MM.1S (cell line): Measurements from ENCODE around the gene ZCCHC7.

ENCODE experiments used
- DNase-seq: peaks from one replicate; pipeline ENCODE4 v3.0.0-alpha.2; 2015
- H2AFZ ChIP-seq: fragments of 300-600 bp; sonication (generic); 2 replicates; pipeline ENCODE4 v1.6.0; 2016; ENCODE audit warnings: antibody characterized with exemption, low read length
- H3F3A ChIP-seq: fragments of 300-600 bp; sonication (generic); 2 replicates; pipeline ENCODE4 v1.6.1; 2016; ENCODE audit warnings: mild to moderate bottlenecking, antibody characterized with exemption, low read length, moderate library complexity, mixed read lengths; ENCODE audit not compliant: insufficient read depth
- H3K27ac ChIP-seq: fragments of 300-600 bp; sonication (generic); 2 replicates; pipeline ENCODE4 v1.5.1; 2016; ENCODE audit warnings: mild to moderate bottlenecking, low read length
- H3K27me3 ChIP-seq: fragments of 300-600 bp; sonication (generic); replicated peaks from 2 replicates; pipeline ENCODE4 v1.6.0; 2016; ENCODE audit warnings: low read length; ENCODE audit not compliant: insufficient read depth
- H3K36me3 ChIP-seq: fragments of 300-600 bp; sonication (generic); replicated peaks from 2 replicates; pipeline ENCODE4 v1.6.1; 2016; ENCODE audit warnings: mild to moderate bottlenecking, low read length, mixed read lengths; ENCODE audit not compliant: insufficient read depth
- H3K4me1 ChIP-seq: fragments of 300-600 bp; sonication (generic); 2 replicates; pipeline ENCODE4 v1.6.1; 2016; ENCODE audit warnings: low read length, mixed read lengths
- H3K4me2 ChIP-seq: fragments of 300-600 bp; sonication (generic); 2 replicates; pipeline ENCODE4 v1.6.0; 2016; ENCODE audit warnings: low read depth, low read length
- H3K4me3 ChIP-seq: fragments of 300-600 bp; sonication (generic); 2 replicates; pipeline ENCODE4 v1.5.1; 2016; ENCODE audit warnings: low read length, mixed read lengths
- H3K79me2 ChIP-seq: fragments of 300-600 bp; sonication (generic); 2 replicates; pipeline ENCODE4 v1.6.1; 2016; ENCODE audit warnings: mixed run types, low read length, mixed read lengths
- H3K9ac ChIP-seq: fragments of 300-600 bp; sonication (generic); 2 replicates; pipeline ENCODE4 v1.6.1; 2016; ENCODE audit warnings: low read length, mixed read lengths
- H3K9me2 ChIP-seq: fragments of 300-600 bp; sonication (generic); replicated peaks from 2 replicates; pipeline ENCODE4 v1.6.1; 2016; ENCODE audit warnings: mild to moderate bottlenecking, low read length, mixed read lengths; ENCODE audit not compliant: insufficient read depth
- H3K9me3 ChIP-seq: fragments of 300-600 bp; sonication (generic); replicated peaks from 2 replicates; pipeline ENCODE4 v1.6.1; 2016; ENCODE audit warnings: mild to moderate bottlenecking, low read length, mixed read lengths; ENCODE audit not compliant: insufficient read depth
- H4K20me1 ChIP-seq: fragments of 300-600 bp; sonication (generic); 2 replicates; pipeline ENCODE4 v1.6.1; 2016; ENCODE audit warnings: mild to moderate bottlenecking, low read length, moderate library complexity, mixed read lengths; ENCODE audit not compliant: insufficient read depth
- EZH2 ChIP-seq: fragments of 300-600 bp; sonication (generic); optimal IDR thresholded peaks from 2 replicates; pipeline ENCODE3; 2017; ENCODE audit warnings: low read depth, mild to moderate bottlenecking, antibody characterized with exemption, low read length, mixed read lengths
- EZH2phosphoT487 ChIP-seq: fragments of 300-600 bp; sonication (generic); IDR thresholded peaks from 2 replicates; pipeline ENCODE4 v1.6.1; 2018; ENCODE audit warnings: antibody characterized with exemption, low read length
- TF ChIP-seq, protein P1 (sequence below): fragments of 300-600 bp; sonication (generic); IDR thresholded peaks from 2 replicates; pipeline ENCODE4 v1.5.1; 2016; ENCODE audit warnings: antibody characterized with exemption, low read length, mixed read lengths

Gene ZCCHC7

DNA sequence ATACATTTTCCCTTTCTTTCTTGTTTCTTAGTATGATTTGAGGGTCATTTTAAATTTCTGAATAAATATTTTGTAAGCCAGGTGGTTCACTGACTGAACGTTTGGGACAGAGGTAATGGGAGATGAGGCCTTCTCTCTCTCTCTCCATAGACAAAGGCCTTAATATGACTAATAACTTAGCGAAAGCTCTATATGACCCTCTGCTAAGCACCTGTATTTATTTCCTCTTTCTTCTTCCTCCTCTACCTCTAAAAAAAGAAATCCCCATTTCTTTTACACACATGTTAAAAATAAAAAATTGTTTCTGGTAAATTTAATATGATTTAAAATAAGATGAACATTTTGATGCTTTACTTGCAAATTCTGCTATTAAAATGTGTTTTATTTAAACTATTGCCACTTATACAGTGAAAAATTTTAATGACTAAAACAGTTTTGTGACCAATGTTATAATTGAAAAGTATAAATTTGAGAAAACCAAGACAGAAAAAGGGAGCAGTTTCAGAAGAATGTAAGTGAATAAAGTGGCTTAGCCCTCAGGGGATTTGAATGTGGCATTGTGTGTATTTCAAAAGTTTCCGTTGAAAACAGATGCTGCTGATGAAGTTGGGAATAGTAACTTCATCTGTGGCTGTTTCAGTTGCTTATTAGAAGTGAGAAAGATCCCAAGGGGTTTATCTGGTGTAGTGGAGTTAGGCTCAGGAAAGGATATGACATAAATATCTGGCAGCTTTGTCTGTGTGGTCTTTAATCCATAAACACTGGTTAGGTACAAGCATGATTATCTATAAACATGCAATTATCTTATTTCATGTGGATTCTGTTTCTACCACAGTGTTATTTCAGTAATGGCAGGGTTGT, 173.5 kb downstream of the ZCCHC7 start:
- Histone ChIP-seq H3K4me3 (no peak overlapping the region), H3K4me1 (peaks cover 27% of the 10 kb centered on the region), H3K36me3 (no peaks in the 10 kb centered on the region), H3K9me3 (no peaks in the 10 kb centered on the region), H3K27ac (no peak overlapping the region), H4K20me1 (no peaks in the 10 kb centered on the region), H3K9ac (no peak overlapping the region), H3K27me3 (peaks cover 4% of the 10 kb centered on the region), H3F3A (peaks cover 7% of the 10 kb centered on the region; the same call in 1 of the 2 replicates), H2AFZ (no peak overlapping the region), H3K79me2 (no peaks in the 10 kb centered on the region; the same call in none of the 2 replicates), H3K4me2 (no peak overlapping the region), H3K9me2 (no peaks in the 10 kb centered on the region)
- TF ChIP-seq EZH2phosphoT487 (no peak), EZH2 (no peak)
- TF ChIP-seq, protein P1, sequence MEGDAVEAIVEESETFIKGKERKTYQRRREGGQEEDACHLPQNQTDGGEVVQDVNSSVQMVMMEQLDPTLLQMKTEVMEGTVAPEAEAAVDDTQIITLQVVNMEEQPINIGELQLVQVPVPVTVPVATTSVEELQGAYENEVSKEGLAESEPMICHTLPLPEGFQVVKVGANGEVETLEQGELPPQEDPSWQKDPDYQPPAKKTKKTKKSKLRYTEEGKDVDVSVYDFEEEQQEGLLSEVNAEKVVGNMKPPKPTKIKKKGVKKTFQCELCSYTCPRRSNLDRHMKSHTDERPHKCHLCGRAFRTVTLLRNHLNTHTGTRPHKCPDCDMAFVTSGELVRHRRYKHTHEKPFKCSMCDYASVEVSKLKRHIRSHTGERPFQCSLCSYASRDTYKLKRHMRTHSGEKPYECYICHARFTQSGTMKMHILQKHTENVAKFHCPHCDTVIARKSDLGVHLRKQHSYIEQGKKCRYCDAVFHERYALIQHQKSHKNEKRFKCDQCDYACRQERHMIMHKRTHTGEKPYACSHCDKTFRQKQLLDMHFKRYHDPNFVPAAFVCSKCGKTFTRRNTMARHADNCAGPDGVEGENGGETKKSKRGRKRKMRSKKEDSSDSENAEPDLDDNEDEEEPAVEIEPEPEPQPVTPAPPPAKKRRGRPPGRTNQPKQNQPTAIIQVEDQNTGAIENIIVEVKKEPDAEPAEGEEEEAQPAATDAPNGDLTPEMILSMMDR = no peak
- no peak for DNase-seq

DNA sequence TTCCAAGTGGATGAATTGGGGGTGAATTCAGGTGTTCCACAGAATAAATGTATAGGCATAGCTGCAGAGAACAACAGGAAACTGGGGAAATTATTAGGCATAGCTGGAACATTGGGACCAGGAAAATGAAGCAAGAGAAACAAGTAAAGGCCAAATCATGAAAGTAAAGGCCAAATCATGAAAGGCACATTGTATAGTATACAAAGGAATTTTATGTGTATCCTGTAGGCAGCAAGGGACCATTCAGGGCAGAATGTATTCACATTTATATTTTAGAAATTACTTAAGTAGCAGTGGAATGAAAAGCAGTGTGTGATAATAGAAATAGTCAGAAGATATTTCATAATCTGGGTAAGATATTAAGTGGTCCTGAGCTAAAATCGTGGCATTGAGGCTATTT, 174.8 kb downstream of the ZCCHC7 start:
- Histone ChIP-seq H3K9me3 (no peaks in the 10 kb centered on the region), H3K27ac (no peak overlapping the region), H2AFZ (no peak overlapping the region), H3K4me3 (no peak overlapping the region), H3K27me3 (peaks cover 15% of the 10 kb centered on the region), H4K20me1 (no peaks in the 10 kb centered on the region), H3K4me2 (peak overlapping the region; percentile 3; the same call in 1 of the 2 replicates), H3K9ac (no peak overlapping the region), H3K4me1 (peaks cover 27% of the 10 kb centered on the region), H3K9me2 (no peaks in the 10 kb centered on the region), H3F3A (peaks cover 7% of the 10 kb centered on the region; the same call in 1 of the 2 replicates), H3K79me2 (no peaks in the 10 kb centered on the region; the same call in none of the 2 replicates), H3K36me3 (no peaks in the 10 kb centered on the region)
- DNase-seq = no peak
- TF ChIP-seq EZH2 (no peak), EZH2phosphoT487 (no peak)
- TF ChIP-seq, protein P1 = no peak

DNA sequence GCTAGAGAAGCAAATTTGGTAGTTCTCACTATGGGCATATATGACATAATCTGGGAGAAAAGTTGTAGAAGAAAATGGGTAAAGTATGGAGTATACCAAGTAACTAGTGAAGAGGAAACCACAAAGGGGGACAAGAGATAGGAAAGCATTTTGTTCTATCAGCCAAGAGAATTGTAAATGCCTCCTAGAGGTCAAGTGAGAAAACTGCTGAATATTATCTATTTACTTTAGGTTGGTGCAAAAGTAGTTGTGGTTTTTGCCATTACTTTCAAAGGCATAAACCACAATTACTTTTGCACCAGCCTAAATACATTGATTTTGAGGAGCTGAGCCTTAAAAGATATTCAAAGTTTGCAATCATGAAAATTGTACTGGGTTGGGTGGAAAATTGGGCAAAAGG, 175.4 kb downstream of the ZCCHC7 start:
- H3K79me2 ChIP-seq = no peaks in the 10 kb centered on the region; the same call in none of the 2 replicates
- DNase-seq = peak; percentile 27
- H3K27ac ChIP-seq = no peak overlapping the region
- peaks cover 7% of the 10 kb centered on the region; the same call in 1 of the 2 replicates for H3F3A ChIP-seq
- H3K4me1 ChIP-seq = peaks cover 33% of the 10 kb centered on the region
- H3K4me3 ChIP-seq = no peak overlapping the region
- H3K9me2 ChIP-seq = no peaks in the 10 kb centered on the region
- no peak overlapping the region for H2AFZ ChIP-seq
- no peaks in the 10 kb centered on the region for H3K9me3 ChIP-seq
- peaks cover 21% of the 10 kb centered on the region for H3K27me3 ChIP-seq
- H4K20me1 ChIP-seq = no peaks in the 10 kb centered on the region
- H3K4me2 ChIP-seq = peak overlapping the region; percentile 3; the same call in 1 of the 2 replicates
- no peak overlapping the region for H3K9ac ChIP-seq
- TF ChIP-seq EZH2phosphoT487 = no peak
- TF ChIP-seq, protein P1 = peak; percentile 40; the same call in 1 of the 2 replicates
- TF ChIP-seq EZH2 = no peak
- H3K36me3 ChIP-seq = no peaks in the 10 kb centered on the region
